C4-2B (cell line): Measurements from ENCODE around the gene CDKN1A.

Experiments
- ZFX ChIP-seq: fragments of 450-650 bp; IDR thresholded peaks from 2 replicates; pipeline ENCODE4 v1.6.1; 2017
- TF ChIP-seq, protein P1 (sequence below): fragments of 450-650 bp; conservative IDR thresholded peaks from 2 replicates; pipeline ENCODE4 v1.5.1; 2017; ENCODE audit warnings: mild to moderate bottlenecking

DNA sequence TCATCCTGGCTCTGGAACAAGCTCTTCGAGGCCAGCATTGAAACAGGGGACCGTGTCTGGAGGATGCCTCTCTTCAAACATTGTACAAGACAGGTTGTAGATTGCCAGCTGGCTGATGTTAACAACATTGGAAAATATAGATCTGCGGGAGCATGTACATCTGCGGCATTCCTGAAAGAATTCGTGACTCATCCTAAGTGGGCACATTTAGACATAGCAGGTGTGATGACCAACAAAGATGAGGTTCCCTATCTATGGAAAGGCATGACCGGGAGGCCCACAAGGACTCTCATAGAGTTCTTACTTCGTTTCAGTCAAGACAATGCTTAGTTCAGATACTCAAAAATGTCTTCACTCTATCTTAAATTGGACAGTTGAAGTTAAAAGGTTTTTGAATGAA is 3.6 kb upstream of the CDKN1A start:
- TF ChIP-seq, protein P1, sequence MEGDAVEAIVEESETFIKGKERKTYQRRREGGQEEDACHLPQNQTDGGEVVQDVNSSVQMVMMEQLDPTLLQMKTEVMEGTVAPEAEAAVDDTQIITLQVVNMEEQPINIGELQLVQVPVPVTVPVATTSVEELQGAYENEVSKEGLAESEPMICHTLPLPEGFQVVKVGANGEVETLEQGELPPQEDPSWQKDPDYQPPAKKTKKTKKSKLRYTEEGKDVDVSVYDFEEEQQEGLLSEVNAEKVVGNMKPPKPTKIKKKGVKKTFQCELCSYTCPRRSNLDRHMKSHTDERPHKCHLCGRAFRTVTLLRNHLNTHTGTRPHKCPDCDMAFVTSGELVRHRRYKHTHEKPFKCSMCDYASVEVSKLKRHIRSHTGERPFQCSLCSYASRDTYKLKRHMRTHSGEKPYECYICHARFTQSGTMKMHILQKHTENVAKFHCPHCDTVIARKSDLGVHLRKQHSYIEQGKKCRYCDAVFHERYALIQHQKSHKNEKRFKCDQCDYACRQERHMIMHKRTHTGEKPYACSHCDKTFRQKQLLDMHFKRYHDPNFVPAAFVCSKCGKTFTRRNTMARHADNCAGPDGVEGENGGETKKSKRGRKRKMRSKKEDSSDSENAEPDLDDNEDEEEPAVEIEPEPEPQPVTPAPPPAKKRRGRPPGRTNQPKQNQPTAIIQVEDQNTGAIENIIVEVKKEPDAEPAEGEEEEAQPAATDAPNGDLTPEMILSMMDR: no peak
- TF ChIP-seq ZFX: no peak
